ENCODE measurements around the gene MYCL. TPM values are rescaled to one million over a fixed set of nuclear protein-coding genes. Genes with fewer than 3 reads are reported as not detected.

MYCL gene, protein sequence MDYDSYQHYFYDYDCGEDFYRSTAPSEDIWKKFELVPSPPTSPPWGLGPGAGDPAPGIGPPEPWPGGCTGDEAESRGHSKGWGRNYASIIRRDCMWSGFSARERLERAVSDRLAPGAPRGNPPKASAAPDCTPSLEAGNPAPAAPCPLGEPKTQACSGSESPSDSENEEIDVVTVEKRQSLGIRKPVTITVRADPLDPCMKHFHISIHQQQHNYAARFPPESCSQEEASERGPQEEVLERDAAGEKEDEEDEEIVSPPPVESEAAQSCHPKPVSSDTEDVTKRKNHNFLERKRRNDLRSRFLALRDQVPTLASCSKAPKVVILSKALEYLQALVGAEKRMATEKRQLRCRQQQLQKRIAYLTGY
- 0.15 and 0.50 TPM in 2 replicates for total RNA-seq

DNA sequence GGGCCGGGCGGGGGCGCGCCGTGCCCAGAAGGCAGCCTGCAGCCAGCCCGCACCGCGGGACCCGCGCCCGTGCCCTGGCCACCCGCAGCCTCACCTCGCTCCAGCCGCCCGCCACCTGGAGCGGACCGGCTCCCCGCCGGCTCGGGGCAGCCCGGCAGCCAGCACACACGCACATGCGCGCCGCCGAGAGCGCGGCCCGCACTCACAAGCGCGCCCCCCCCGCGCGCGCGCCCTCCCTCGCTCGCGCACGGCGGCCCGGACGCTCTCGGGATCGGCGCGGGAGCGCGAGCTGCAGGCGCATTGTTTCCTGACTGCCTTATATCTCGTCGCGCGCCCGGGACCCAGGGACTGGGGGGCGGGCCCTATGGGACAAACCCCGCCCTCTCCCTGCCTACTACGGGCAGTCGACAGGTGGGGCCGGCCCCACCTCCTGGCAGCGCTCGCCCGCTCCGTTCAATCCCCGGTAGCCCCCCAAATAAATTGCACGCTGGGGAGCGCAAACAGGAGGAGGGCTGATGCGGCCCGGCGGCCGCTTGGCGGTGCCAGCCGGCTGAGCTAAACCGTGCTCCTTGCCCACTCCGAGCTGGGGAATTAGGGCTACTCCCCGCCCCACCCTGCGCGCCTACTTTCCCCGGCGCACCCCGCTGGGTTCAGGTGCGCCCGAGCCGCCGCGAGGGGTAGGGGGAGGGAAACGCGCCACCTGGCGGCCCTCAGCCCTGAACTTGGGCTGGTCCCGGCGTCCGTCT is at the start of gene MYCL:
Gene MYCL, minus strand, starts transcription at position 204 of the 746 bp plus-strand sequence. CDS start 483 bp downstream, outside the sequence.

Other genes starting within 250 kb of the MYCL start
- gene NT5C1A, start 229.8 kb downstream of the MYCL start, total RNA-seq, result not detected in 2 replicates
- not detected in 2 replicates for gene HPCAL4, start 210.5 kb downstream of the MYCL start, total RNA-seq
- 41.8 and 43.2 TPM in 2 replicates for gene PPIE, start 163.0 kb downstream of the MYCL start, total RNA-seq
- 1.5 and 1.6 TPM in 2 replicates for gene OXCT2, start 130.6 kb downstream of the MYCL start, total RNA-seq
- gene BMP8B, start 113.1 kb downstream of the MYCL start, total RNA-seq, result not detected in 2 replicates
- 15.0 and 16.6 TPM in 2 replicates for gene TRIT1, start 18.4 kb downstream of the MYCL start, total RNA-seq
- 2.0 and 4.0 TPM in 2 replicates for gene MFSD2A, start 53.2 kb upstream of the MYCL start, total RNA-seq
- gene CAP1, start 138.8 kb upstream of the MYCL start, total RNA-seq, result 346 and 365 TPM in 2 replicates
- 47.0 and 47.2 TPM in 2 replicates for gene PPT1, start 195.3 kb upstream of the MYCL start, total RNA-seq

Measured in bronchus fibroblast of lung (primary cell).